HCT116 (cell line): ENCODE measurements around the gene CELA3B. TPM values are rescaled to one million over a fixed set of nuclear protein-coding genes. Genes with fewer than 3 reads are reported as not detected.

Experiments used
- ATAC-seq: fragments of 200-7000 bp; cut with Tn5 transposase; 2 replicates; pipeline ENCODE4 v1.9.1; 2020; ENCODE audit warnings: mild to moderate bottlenecking, moderate library complexity
- BruUV-seq: library from RNA; stranded (reverse); fragments of 400-500 nt; replicated peaks from 2 replicates; lab custom pipeline; 2021; lab: Mats Ljungman, UMichigan
- CTCF ChIA-PET: fragments of 300-600 bp; sonication (Branson Sonifier 250); formaldehyde crosslinking; loops from one replicate; lab custom pipeline; 2021; ENCODE audit warnings: antibody characterized with exemption; lab: Charles Lee
- POLR2A ChIA-PET: fragments of 300-600, 350-600 bp; sonication (Branson Sonifier 250); formaldehyde crosslinking; loops from one replicate; lab custom pipeline; 2021; ENCODE audit warnings: antibody characterized with exemption; lab: Charles Lee
- RAD21 ChIA-PET, 2 experiments: fragments of 300-600 bp; sonication (Branson Sonifier 250); formaldehyde crosslinking; loops; one replicate each; lab custom pipeline; 2023; ENCODE audit warnings: low total read pairs in 2 of 2; ENCODE audit not compliant: uncharacterized antibody in 2 of 2, unreplicated experiment in 2 of 2, low non-redundant PET in 1 of 2; lab: Charles Lee
- DNase-seq: peaks from one replicate; pipeline ENCODE4 v3.0.0-alpha.2; 2010; ENCODE audit warnings: low read depth, low spot score
- H2AFZ ChIP-seq: fragments of 200-600 bp; shearing (Covaris generic), sonication (generic); 2 replicates; pipeline ENCODE4 v1.6.1; 2017; ENCODE audit warnings: low read depth, mixed run types, mixed read lengths, antibody characterized with exemption, low read length; ENCODE audit not compliant: poor library complexity, severe bottlenecking
- H3K27ac ChIP-seq: 2 replicates; pipeline ENCODE4 v1.5.1; 2012; ENCODE audit warnings: low read depth, low read length
- H3K27me3 ChIP-seq: fragments of 200-600 bp; sonication (generic); 2 replicates; pipeline ENCODE4 v1.6.1; 2016; ENCODE audit warnings: mixed run types, low read length, mixed read lengths; ENCODE audit not compliant: insufficient read depth
- H3K36me3 ChIP-seq, 2 experiments: fragments of 200-500 bp in 1 of 2; fragments of 200-600 bp in 1 of 2; sonication (Bioruptor generic) in 1 of 2; sonication (generic) in 1 of 2; 2 replicates each; pipeline versions ENCODE4 v1.5.1 to v1.6.1; 2014 to 2016; ENCODE audit warnings: low read length in 2 of 2, inconsistent platforms in 1 of 2, mixed read lengths in 1 of 2, mixed run types in 1 of 2; ENCODE audit not compliant: insufficient read depth in 2 of 2, control insufficient read depth in 1 of 2
- H3K4me1 ChIP-seq, 2 experiments: fragments of 200-600 bp in 1 of 2; sonication (generic) in 1 of 2; 2 replicates each; pipeline versions ENCODE4 v1.5.1 to v1.6.1; 2012 to 2017; ENCODE audit warnings: low read length in 2 of 2, inconsistent platforms in 1 of 2, mild to moderate bottlenecking in 1 of 2, mixed read lengths in 1 of 2, mixed run types in 1 of 2, moderate library complexity in 1 of 2; ENCODE audit not compliant: insufficient read depth in 2 of 2, control insufficient read depth in 1 of 2
- H3K4me2 ChIP-seq: fragments of 200-600 bp; sonication (generic); 2 replicates; pipeline ENCODE4 v1.6.1; 2017; ENCODE audit warnings: mixed run types, low read length, mixed read lengths
- H3K4me3 ChIP-seq, 2 experiments: fragments of 200-600 bp in 1 of 2; sonication (generic) in 1 of 2; replicated peaks in 1 of 2; 2 replicates each; pipeline ENCODE4 v1.5.1; 2011 to 2016; ENCODE audit warnings: low read length in 2 of 2, control low read depth in 1 of 2, low read depth in 1 of 2, mild to moderate bottlenecking in 1 of 2, mixed read lengths in 1 of 2, mixed run types in 1 of 2
- H3K79me2 ChIP-seq: fragments of 200-600 bp; sonication (generic); 2 replicates; pipeline ENCODE4 v1.6.1; 2017; ENCODE audit warnings: mild to moderate bottlenecking, mixed run types, low read length, moderate library complexity, mixed read lengths; ENCODE audit not compliant: insufficient read depth
- H3K9ac ChIP-seq: fragments of 200-600 bp; sonication (generic); 2 replicates; pipeline ENCODE4 v1.6.1; 2016; ENCODE audit warnings: low read length, mixed read lengths
- H3K9me2 ChIP-seq: fragments of 200-600 bp; sonication (generic), shearing (Covaris generic); 2 replicates; pipeline ENCODE4 v1.6.1; 2017; ENCODE audit warnings: mixed run types, mild to moderate bottlenecking, moderate library complexity; ENCODE audit not compliant: insufficient read depth
- H3K9me3 ChIP-seq, 2 experiments: fragments of 200-500 bp in 1 of 2; fragments of 200-600 bp in 1 of 2; sonication (Bioruptor generic) in 1 of 2; sonication (generic) in 1 of 2; 2 replicates each; pipeline ENCODE4 v1.6.1; 2014 to 2017; ENCODE audit warnings: low read length in 2 of 2, mixed read lengths in 2 of 2, inconsistent platforms in 1 of 2, low read depth in 1 of 2, mild to moderate bottlenecking in 1 of 2, mixed run types in 1 of 2, moderate library complexity in 1 of 2; ENCODE audit not compliant: control insufficient read depth in 1 of 2, insufficient read depth in 1 of 2
- H4K20me1 ChIP-seq: fragments of 200-600 bp; sonication (generic), shearing (Covaris generic); 2 replicates; pipeline ENCODE4 v1.6.1; 2017; ENCODE audit warnings: mixed run types, mild to moderate bottlenecking, moderate library complexity; ENCODE audit not compliant: insufficient read depth
- CEBPB ChIP-seq: IDR thresholded peaks from 2 replicates; pipeline ENCODE4 v1.6.1; 2012; ENCODE audit warnings: low read depth
- EGR1 ChIP-seq: IDR thresholded peaks from 2 replicates; pipeline ENCODE4 v1.6.1; 2012; ENCODE audit warnings: low read depth
- ELF1 ChIP-seq: IDR thresholded peaks from 2 replicates; pipeline ENCODE4 v1.6.1; 2012; ENCODE audit warnings: low read depth, borderline replicate concordance
- EZH2 ChIP-seq: fragments of 200-600 bp; sonication (generic); IDR thresholded peaks from 2 replicates; pipeline ENCODE4 v1.6.1; 2017; ENCODE audit warnings: antibody characterized with exemption, mixed run types
- EZH2phosphoT487 ChIP-seq: fragments of 200-600 bp; IDR thresholded peaks from 2 replicates; pipeline ENCODE4 v1.6.1; 2018; ENCODE audit warnings: antibody characterized with exemption, borderline replicate concordance
- FOSL1 ChIP-seq: IDR thresholded peaks from 2 replicates; pipeline ENCODE4 v1.6.1; 2012; ENCODE audit warnings: low read depth
- JUND ChIP-seq: IDR thresholded peaks from 2 replicates; pipeline ENCODE4 v1.6.1; 2012
- SIN3A ChIP-seq: IDR thresholded peaks from 2 replicates; pipeline ENCODE4 v1.6.1; 2012; ENCODE audit warnings: low read depth
- SP1 ChIP-seq: IDR thresholded peaks from 2 replicates; pipeline ENCODE4 v1.6.1; 2012; ENCODE audit warnings: low read depth
- TCF7L2 ChIP-seq: IDR thresholded peaks from 2 replicates; pipeline ENCODE4 v1.7.0; 2011; ENCODE audit warnings: borderline replicate concordance, inconsistent platforms; ENCODE audit not compliant: insufficient read depth, insufficient read length; ENCODE audit errors: extremely low read depth
- ZNF274 ChIP-seq: fragments of 200-500 bp; sonication (Bioruptor generic); IDR thresholded peaks from 2 replicates; pipeline ENCODE4 v1.6.1; 2014; ENCODE audit warnings: mild to moderate bottlenecking, low read depth, low read length, inconsistent platforms
- intact Hi-C: fragments of 100-400 bp; cut with micrococcal nuclease; formaldehyde crosslinking; loops from 2 replicates; pipeline ENCODE4 v1.10.0; 2022
- total RNA-seq: library from RNA; stranded (reverse); gene quantifications from one replicate; pipeline ENCODE4 v1.2.1, GENCODE V29; 2021; ENCODE audit not compliant: unreplicated experiment
- TF ChIP-seq, protein P1 (sequence below), 3 experiments: fragments of 200-600 bp in 1 of 3; sonication (generic) in 1 of 3; IDR thresholded peaks in 2 of 3; conservative IDR thresholded peaks in 1 of 3; 2 replicates each; pipeline ENCODE4 v1.5.1; 2012 to 2017; ENCODE audit warnings: low read depth in 2 of 3, low read length in 2 of 3, antibody characterized with exemption in 1 of 3, borderline replicate concordance in 1 of 3, control low read depth in 1 of 3, mild to moderate bottlenecking in 1 of 3, mixed read lengths in 1 of 3, mixed run types in 1 of 3, moderate library complexity in 1 of 3; ENCODE audit not compliant: insufficient read depth in 1 of 3
- TF ChIP-seq, protein P2 (sequence below): IDR thresholded peaks from 2 replicates; pipeline ENCODE4 v1.6.1; 2012; ENCODE audit warnings: low read depth
- TF ChIP-seq, protein P3 (sequence below): IDR thresholded peaks from 2 replicates; pipeline ENCODE4 v1.6.1; 2012

The CELA3B gene
- total RNA-seq, 1 experiment from 2014 or later: 5.3 TPM

DNA sequence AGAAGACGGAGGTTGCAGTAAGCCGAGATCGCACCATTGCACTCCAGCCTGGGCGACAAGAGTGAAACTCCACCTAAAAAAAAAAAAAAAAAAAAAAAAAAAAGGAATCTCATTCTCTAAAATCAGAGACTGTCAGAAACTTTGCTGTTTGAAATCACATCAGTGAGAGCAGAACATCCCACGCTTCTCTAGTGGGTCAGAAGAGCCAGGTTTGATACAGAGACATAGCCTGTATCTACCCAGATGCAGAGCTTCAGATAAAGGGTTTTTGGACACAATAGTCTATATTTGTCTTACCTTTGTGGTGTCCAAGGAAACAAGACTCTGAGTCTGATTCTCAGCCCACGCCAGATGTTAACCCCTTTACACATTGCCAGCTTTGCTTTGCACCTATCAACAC lies 44.2 kb downstream of the CELA3B start:
- POLR2A ChIA-PET: interaction anchor here (0.7 kb wide), 1 partner anchor 34 kb away, joined by 6 read pairs; no protein-coding TSS in a partner anchor
- CTCF ChIA-PET: no interaction called here

More for the DNA sequence above, 44.2 kb downstream of the CELA3B start:
- ATAC-seq (no peak), DNase-seq (no peak)
- intact Hi-C loops: loop anchor here (5.0 kb wide), 1 partner anchor 256 kb away; no protein-coding TSS in a partner anchor
- no peak overlapping the region for H2AFZ ChIP-seq
- H3K9me2 ChIP-seq: no peaks in the 10 kb centered on the region
- no peak overlapping the region for H3K9ac ChIP-seq
- BruUV-seq: no TSS peak
- RAD21 ChIA-PET: no interaction called here
- no peaks in the 10 kb centered on the region for H3K9me3 ChIP-seq
- no peaks in the 10 kb centered on the region for H3K27me3 ChIP-seq
- TF ChIP-seq EGR1: no peak
- TF ChIP-seq ELF1: no peak
- TF ChIP-seq, protein P1, sequence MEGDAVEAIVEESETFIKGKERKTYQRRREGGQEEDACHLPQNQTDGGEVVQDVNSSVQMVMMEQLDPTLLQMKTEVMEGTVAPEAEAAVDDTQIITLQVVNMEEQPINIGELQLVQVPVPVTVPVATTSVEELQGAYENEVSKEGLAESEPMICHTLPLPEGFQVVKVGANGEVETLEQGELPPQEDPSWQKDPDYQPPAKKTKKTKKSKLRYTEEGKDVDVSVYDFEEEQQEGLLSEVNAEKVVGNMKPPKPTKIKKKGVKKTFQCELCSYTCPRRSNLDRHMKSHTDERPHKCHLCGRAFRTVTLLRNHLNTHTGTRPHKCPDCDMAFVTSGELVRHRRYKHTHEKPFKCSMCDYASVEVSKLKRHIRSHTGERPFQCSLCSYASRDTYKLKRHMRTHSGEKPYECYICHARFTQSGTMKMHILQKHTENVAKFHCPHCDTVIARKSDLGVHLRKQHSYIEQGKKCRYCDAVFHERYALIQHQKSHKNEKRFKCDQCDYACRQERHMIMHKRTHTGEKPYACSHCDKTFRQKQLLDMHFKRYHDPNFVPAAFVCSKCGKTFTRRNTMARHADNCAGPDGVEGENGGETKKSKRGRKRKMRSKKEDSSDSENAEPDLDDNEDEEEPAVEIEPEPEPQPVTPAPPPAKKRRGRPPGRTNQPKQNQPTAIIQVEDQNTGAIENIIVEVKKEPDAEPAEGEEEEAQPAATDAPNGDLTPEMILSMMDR (IDR thresholded peaks at IDR 0.05 in 2 of 3, conservative IDR thresholded peaks at IDR 0.05 in 1 of 3; ENCODE audit: borderline replicate concordance in 1 of 3, insufficient read depth in 1 of 3, low read depth in 2 of 3, low read length in 2 of 3): no peak
- TF ChIP-seq, protein P2, sequence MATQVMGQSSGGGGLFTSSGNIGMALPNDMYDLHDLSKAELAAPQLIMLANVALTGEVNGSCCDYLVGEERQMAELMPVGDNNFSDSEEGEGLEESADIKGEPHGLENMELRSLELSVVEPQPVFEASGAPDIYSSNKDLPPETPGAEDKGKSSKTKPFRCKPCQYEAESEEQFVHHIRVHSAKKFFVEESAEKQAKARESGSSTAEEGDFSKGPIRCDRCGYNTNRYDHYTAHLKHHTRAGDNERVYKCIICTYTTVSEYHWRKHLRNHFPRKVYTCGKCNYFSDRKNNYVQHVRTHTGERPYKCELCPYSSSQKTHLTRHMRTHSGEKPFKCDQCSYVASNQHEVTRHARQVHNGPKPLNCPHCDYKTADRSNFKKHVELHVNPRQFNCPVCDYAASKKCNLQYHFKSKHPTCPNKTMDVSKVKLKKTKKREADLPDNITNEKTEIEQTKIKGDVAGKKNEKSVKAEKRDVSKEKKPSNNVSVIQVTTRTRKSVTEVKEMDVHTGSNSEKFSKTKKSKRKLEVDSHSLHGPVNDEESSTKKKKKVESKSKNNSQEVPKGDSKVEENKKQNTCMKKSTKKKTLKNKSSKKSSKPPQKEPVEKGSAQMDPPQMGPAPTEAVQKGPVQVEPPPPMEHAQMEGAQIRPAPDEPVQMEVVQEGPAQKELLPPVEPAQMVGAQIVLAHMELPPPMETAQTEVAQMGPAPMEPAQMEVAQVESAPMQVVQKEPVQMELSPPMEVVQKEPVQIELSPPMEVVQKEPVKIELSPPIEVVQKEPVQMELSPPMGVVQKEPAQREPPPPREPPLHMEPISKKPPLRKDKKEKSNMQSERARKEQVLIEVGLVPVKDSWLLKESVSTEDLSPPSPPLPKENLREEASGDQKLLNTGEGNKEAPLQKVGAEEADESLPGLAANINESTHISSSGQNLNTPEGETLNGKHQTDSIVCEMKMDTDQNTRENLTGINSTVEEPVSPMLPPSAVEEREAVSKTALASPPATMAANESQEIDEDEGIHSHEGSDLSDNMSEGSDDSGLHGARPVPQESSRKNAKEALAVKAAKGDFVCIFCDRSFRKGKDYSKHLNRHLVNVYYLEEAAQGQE: no peak
- no peak for TF ChIP-seq CEBPB
- TF ChIP-seq SP1: no peak
- no peak for TF ChIP-seq JUND
- no peak for TF ChIP-seq ZNF274
- TF ChIP-seq EZH2phosphoT487: no peak
- no peak for TF ChIP-seq FOSL1
- no peak for TF ChIP-seq EZH2
- no peak for TF ChIP-seq TCF7L2
- no peak for TF ChIP-seq SIN3A
- TF ChIP-seq, protein P3, sequence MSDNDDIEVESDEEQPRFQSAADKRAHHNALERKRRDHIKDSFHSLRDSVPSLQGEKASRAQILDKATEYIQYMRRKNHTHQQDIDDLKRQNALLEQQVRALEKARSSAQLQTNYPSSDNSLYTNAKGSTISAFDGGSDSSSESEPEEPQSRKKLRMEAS: no peak
- 0 out of 2 replicates have a peak, but pooled peaks cover 2% of the 10 kb centered on the region for H3K79me2 ChIP-seq
- no peak overlapping the region for H3K4me3 ChIP-seq
- H3K27ac ChIP-seq: no peak overlapping the region
- no peak overlapping the region for H3K4me2 ChIP-seq
- H3K36me3 ChIP-seq: no peaks in the 10 kb centered on the region
- no peaks in the 10 kb centered on the region for H4K20me1 ChIP-seq
- peaks cover 15 to 36% of the 10 kb centered on the region in 2 experiments for H3K4me1 ChIP-seq
